Cerebellar cortex (tissue), 1 donor: ENCODE data around the gene AHCY.
A peak's percentile ranks its signal among the peaks of the same experiment; 100 is the strongest.

ENCODE experiments used
- DNase-seq: peaks from one replicate; pipeline ENCODE4 v3.0.0-alpha.2; 2015; ENCODE audit warnings: low spot score

The AHCY gene

DNA sequence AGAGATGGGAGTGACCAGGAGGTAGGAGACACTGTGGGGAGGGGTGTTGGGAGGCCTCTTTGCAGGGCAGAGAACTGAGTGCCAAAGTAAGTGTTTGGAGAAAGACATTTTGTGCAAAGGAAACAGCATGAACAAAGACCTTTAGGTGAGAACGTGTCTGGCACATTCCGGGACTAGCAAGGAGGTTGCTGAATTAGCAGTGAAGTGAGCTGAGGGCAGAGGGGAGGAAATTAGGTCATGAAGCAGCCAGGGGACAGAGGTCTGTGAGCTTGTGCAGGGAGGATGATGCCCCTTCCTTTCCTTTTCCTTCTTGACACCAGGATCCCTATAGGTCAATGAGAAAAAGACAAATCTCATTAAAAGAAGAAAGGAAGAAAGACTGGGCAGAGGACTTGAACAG lies 21.4 kb upstream of the AHCY start:
- no peak for DNase-seq

GRCh38 chr20:34322267-34323105 lies 19.3 kb upstream of the AHCY start:
- no peak for DNase-seq

DNA sequence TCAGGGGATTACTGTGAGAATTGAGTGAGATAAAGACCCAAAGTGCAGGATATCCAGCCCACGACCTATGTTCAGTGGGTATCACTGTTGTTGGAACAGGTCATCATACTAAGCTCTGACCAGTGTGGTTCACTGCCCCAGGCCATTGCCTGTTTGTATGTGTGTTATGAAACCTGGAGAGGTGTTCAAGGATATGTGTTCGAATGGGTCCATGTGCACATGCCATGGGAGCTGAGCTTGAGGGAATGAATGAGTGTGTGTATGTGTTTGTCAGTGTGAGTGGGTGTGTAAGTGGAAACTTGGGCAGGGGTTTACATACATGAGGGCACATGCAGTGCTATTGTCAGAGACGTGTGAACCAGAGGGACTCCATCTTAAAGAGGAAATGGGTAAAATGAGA lies 17.7 kb upstream of the AHCY start:
- DNase-seq = no peak

- DNase-seq = no peak
Measured at GRCh38 chr20:34318609-34319443, 15.7 kb upstream of the AHCY start.

DNA sequence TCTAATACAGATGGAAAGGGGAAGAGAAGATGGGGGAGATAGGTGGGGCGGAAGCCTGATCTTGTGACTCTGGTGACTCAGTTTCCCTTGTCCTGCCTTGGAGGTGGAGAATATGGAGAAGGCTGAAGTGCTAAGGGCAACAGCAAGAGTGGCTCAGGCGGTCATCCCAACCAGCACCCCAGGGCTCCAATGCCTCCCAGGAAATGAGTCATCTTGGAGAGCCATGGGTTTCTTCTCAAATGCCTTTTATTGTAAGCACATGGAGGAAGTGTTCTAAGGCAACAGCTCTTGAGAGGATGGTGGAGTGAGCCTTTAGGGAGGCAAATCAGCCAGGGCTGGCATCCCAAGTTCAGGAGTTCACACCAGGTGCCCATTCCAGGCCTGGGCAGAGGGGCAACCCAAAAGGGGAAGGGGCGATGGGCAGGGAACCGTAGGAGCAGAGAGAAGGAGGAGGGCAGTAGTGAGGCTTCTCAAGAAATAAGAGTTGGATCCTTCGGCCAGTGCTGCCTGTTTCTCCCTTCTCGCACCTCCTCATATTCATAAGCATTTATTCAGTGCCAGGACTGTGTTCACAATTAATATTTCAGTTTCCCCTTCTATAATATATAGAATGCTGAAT lies 13.2 kb upstream of the AHCY start:
- DNase-seq = no peak

DNA sequence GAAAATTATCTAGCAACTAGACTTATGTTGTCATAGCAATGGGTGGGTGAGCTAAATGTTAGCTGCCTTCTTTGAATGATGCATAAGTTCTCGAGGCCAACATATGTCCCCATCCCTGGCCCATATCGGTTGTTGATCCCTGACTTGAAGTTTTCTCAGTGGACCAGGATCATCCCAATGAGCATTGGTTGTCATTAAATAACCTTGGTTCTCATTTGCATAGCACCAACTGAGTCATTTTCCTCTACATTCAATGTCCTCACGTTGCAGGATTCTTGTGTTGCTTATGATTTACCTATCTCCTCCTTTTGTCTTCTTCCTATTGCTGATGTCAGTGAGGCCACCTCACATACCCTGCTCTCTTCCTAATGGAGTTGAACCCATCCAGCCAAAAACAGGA lies 12.1 kb upstream of the AHCY start:
- DNase-seq = no peak

DNA sequence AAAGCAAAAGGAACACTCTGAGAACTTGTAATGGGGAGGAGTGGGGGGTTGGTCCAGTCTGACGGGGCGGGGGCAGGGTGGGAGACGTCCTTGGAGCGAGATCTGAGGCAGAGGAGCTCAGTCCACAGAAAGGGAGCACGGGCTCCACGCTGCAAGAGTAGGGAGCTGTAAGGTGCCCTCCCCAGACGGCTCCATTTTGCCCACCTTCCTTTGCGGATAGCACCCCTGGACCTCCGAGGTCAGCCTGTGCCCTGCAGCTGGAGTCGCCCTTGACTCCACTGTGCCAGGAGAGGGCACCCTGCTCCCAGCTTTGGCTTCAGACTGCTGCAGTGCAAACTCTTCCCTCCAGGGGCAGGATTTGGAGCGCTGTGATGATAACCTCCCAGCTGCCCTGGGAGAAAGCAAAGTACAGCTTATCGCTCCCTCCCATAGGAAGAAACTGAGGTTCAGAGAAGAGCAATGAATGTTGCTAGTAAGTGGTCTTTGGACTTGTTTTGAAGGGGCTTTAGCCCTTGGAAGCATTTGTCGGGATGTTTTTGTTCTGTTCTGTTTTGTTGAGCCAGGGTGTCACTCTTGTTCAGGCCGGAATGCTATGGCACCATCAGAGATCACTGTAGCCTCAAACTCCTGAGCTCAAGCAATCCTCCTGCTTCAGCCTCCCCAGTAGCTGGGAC lies 9.5 kb upstream of the AHCY start:
- peak; percentile 85 for DNase-seq

DNA sequence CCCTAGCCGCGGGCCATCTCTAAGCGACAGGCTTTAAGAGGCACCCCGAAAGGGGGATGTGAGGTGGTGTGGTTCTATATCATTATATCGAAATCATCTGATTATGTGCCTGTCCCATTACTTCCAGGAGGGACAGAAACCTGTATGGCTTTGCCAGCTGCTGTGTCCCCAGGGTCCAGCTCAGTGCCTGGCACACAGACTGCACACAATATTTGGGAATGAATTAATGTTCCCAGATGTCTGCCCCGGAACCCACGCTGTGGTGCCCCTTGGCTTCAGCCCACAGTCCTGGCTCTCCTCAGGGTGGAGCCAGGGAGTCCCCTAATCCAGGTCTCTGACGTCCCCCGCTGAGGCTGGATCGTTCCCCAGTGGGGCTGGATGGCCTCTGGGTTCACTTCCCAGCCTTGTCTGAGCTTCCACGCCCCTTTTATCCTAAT lies 8.9 kb upstream of the AHCY start:
- no peak for DNase-seq

DNA sequence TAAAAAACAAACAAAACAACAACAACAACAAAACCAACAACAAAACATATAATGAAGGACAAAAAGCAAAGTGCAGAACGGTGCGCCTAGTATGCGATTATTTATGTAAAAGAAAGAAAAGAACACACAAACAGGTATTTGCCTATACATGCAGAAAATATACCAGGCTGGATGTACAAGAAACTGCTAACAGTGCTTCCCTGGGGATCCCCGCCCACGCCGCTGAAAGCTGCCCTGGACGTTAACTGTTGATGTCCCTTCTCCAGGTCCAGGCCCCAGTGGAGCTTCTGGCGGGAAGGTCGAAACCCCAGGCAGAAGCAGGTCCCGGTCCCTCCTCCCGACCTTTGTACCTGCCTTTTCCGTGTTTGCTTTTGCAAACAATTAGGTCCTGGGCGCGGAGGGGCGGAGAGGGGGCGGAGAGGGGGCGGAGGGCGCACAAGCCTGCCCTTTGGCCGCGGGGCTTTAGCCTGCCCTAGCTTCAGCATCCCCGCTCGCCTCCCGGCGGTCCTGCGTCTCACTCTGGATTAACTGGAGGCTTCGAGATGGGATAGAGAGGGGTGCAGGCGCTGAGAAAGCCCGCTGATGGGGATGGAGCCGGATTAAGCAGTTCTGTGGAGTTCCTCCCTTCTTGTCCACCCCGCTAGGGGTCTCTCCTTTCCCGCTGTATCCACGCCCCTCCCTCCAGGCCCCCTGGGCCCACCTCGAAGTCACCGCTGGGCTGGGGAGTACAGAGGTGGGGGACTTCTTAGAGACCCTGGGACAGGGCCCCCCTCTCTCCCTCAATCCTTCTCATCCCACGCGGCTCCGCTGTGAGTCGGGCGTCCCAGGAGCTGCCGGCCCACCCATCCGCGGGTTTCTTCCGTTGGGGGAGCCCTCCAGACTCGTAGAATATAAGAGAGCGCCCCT lies 8.2 kb upstream of the AHCY start:
- peak; percentile 27 for DNase-seq

DNA sequence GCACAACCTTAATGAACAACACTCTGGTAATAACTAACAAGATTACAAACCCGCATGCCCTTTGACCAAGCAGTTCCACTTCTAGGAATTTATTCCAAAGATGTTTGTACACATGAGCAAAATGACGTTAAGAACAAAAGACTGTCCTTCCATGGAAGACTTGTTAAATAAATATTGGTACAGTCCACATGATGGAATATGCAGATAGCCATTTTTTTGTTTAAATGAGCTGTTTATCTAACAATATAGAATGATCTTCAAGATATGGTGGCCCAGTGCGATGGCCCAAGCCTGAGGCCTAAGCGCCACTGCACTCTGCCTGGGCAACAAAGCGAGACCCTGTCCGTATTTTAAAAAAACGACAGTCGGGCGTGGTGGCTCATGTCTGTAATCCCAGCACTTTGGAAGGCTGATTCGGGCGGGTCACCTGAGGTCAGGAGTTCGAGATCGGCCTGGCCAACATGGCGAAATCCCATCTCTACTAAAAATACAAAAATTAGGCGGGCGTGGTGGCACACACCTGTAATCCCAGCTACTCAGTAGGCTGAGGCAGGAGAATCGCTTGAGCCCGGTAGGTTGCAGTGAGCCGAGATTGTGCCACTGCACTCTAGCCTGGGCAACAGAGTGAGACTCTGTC lies 7.4 kb upstream of the AHCY start:
- DNase-seq = no peak

DNA sequence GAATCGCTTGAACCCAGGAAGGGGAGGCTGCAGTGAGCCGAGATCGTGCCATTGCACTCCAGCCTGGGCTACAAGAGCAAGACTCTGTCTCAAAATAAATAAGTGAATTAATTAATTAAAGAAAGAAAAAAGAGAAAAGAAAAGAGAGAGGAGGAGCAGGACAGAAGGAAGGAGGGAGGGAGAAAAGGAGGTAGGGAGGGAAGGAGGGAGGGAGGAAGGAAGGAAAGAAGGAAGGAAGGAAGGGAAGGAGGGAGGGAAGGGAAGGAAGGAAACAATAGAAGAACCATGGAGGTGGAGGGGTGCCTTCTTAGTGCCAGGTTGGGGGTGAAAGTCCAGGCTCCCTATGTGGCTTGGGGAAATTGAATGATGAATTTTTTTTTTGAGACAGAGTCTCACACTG lies 6.5 kb upstream of the AHCY start:
- no peak for DNase-seq

DNA sequence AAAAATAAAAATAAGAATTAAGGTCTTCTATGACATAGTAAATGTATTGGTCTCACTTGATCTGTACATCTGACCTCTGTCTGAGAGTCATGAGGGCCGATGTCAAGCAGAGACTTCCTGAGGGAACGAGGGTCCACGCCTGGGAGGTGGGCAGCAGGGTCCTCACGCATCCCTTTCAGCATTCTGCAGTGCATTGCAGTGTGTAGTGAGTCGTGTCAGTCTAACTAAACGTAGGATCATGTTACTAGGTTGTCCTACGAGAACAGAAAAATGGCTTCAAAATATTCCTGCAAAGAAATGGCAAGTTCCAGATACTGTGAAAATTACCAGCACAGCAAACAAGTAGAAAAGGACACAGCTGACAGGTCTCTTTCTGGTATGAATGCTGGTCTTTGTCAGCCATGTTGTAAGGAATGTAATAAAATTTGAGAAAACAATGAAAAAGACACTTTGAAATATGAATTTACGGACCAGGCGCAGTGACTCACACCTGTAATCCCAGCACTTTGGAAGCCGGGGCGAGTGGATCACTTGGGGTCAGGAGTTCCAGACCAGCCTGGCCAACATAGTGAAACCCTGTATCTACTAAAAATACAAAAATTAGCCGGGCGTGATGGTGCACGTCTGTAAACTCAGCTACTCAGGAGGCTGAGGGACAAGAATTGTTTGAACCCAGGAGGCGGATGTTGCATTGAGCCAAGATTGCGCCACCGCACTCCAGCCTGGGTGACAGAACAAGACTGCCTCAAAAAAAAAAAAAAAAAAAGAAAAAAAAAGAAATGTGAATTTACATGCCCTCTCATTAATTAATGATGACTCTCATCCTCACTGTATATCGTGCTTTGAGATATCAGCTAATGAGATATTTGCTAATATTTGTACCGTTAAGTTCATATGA lies 2.4 kb upstream of the AHCY start:
- DNase-seq = no peak

GRCh38 chr20:34302312-34302722 lies 838 bp downstream of the AHCY start:
- no peak for DNase-seq

DNA sequence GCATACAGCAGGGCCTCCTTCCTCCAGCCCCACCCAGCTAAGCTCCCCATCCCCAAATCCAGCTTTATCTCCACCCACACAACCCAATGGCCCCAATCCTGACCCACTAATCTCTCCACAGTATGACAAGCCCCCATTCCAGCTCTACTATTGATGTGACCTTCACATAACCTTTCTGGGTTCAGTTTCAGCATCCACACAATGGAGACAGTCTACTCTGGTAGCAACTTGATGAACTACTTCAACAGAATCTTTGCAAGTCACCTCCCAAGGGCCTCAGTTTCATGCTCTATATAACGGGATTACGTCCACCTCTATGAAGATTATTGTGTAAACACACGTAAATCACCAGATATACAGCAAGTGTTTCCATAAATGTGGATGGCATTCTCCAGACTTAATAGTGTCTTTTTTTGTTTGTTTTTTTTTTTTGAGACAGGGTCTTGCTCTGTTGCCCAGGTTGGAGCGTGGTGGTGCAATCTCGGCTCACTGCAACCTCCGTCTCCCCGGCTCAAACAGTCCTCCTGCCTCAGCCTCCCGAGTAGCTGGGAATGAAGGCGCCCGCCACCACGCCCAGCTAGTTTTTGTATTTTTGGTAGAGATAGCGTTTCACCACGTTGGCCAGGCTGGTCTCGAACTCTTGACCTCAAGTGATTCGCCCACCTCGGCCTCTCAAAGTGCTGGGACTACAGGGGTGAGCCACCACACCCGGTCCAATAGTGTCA lies 1.4 kb downstream of the AHCY start:
- no peak for DNase-seq

GRCh38 chr20:34300809-34301586 lies 2.2 kb downstream of the AHCY start:
- DNase-seq = no peak

DNA sequence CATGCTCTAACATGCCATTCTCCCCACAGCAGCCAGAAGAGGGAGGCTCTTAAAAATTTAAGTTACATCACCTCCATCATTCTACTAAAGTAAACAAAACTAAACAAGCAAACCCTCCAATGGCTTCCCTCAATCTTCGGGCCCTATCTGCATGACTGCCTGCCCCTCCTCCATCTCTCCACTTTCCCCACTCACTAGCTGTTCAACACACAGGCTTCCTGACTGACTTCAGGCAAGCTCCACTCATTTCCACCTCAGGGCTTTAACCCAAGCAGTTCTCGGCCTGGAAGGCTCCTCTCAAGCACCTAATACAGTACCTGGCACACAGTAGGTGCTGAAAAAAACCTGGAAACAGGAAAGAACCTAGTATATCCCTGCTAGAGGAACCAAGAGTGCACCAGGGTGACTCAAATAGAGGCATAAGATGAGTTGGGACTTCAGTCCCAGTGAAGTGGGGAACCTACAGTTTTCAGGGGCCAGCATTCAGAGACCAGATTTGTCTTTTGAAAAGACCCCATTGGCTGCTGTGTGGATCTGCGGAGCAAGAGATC lies 2.8 kb downstream of the AHCY start:
- no peak for DNase-seq

- no peak for DNase-seq
Measured at GRCh38 chr20:34299556-34300255, 3.4 kb downstream of the AHCY start.
